GM23338 (cell line): ENCODE data around the gene CUX1. TPM values are rescaled to one million over a fixed set of nuclear protein-coding genes. Genes with fewer than 3 reads are reported as not detected.

Experiments used
- ATAC-seq: fragments of 200-7000 bp; cut with Tn5 transposase; 3 replicates; pipeline ENCODE4 v1.9.1; 2020
- DNase-seq: peaks from one replicate; pipeline ENCODE4 v3.0.0-alpha.2; 2015; ENCODE audit warnings: low spot score
- H2AFZ ChIP-seq: fragments of 200-600 bp; sonication (generic); 2 replicates; pipeline ENCODE4 v1.8.0; 2016; ENCODE audit warnings: antibody characterized with exemption, mild to moderate bottlenecking, moderate library complexity
- H3F3A ChIP-seq: fragments of 200-600 bp; sonication (generic); replicated peaks from 2 replicates; pipeline ENCODE4 v1.8.0; 2017; ENCODE audit warnings: antibody characterized with exemption, mixed run types, low read depth
- H3K27ac ChIP-seq: fragments of 200-600 bp; sonication (generic); 2 replicates; pipeline ENCODE4 v1.6.1; 2016; ENCODE audit warnings: low read depth
- H3K27me3 ChIP-seq: fragments of 200-600 bp; sonication (generic); 2 replicates; pipeline ENCODE4 v1.8.0; 2016; ENCODE audit warnings: mild to moderate bottlenecking, mixed run types, moderate library complexity; ENCODE audit not compliant: insufficient read depth
- H3K36me3 ChIP-seq: fragments of 200-600 bp; sonication (generic); 2 replicates; pipeline ENCODE4 v1.8.0; 2016; ENCODE audit warnings: mild to moderate bottlenecking; ENCODE audit not compliant: insufficient read depth
- H3K4me1 ChIP-seq: fragments of 200-600 bp; sonication (generic); 2 replicates; pipeline ENCODE4 v1.8.0; 2016; ENCODE audit warnings: mild to moderate bottlenecking, moderate library complexity; ENCODE audit not compliant: insufficient read depth
- H3K4me2 ChIP-seq: fragments of 200-600 bp; sonication (generic); 2 replicates; pipeline ENCODE4 v1.7.1; 2017; ENCODE audit warnings: mixed run types
- H3K4me3 ChIP-seq: fragments of 200-600 bp; sonication (generic); 2 replicates; pipeline ENCODE4 v1.6.1; 2016; ENCODE audit warnings: mixed run types
- H3K79me2 ChIP-seq: fragments of 200-600 bp; sonication (generic); replicated peaks from 2 replicates; pipeline ENCODE4 v1.8.0; 2017; ENCODE audit warnings: mild to moderate bottlenecking; ENCODE audit not compliant: insufficient read depth
- H3K9me2 ChIP-seq: fragments of 200-600 bp; sonication (generic); 2 replicates; pipeline ENCODE4 v1.8.0; 2017; ENCODE audit not compliant: insufficient read depth
- H4K20me1 ChIP-seq: fragments of 200-600 bp; sonication (generic); replicated peaks from 2 replicates; pipeline ENCODE4 v1.8.0; 2017; ENCODE audit warnings: mild to moderate bottlenecking; ENCODE audit not compliant: insufficient read depth
- H3K27ac Mint-ChIP-seq: 2 replicates; pipeline ENCODE4 v1.8.0; 2020; ENCODE audit warnings: inconsistent platforms, mild to moderate bottlenecking, moderate library complexity, mixed read lengths
- H3K27me3 Mint-ChIP-seq: 3 replicates; pipeline ENCODE4 v1.8.0; 2022; ENCODE audit warnings: low read depth, mild to moderate bottlenecking, moderate library complexity, mixed read lengths, inconsistent platforms; ENCODE audit not compliant: insufficient read depth, poor library complexity
- H3K36me3 Mint-ChIP-seq: 3 replicates; pipeline ENCODE4 v1.8.0; 2021; ENCODE audit warnings: low read depth, mild to moderate bottlenecking, inconsistent platforms, moderate library complexity, mixed read lengths
- H3K4me1 Mint-ChIP-seq: 3 replicates; pipeline ENCODE4 v1.8.0; 2020; ENCODE audit warnings: mild to moderate bottlenecking, inconsistent platforms, mixed read lengths
- H3K4me3 Mint-ChIP-seq: 3 replicates; pipeline ENCODE4 v1.8.0; 2021; ENCODE audit warnings: moderate library complexity, mild to moderate bottlenecking, inconsistent platforms, mixed read lengths
- H3K9me3 Mint-ChIP-seq: 3 replicates; pipeline ENCODE4 v1.8.0; 2020; ENCODE audit warnings: moderate library complexity, mild to moderate bottlenecking, inconsistent platforms, mixed read lengths
- CREB1 ChIP-seq: fragments of 250-450 bp; sonication (Bioruptor Pico); IDR thresholded peaks from 2 replicates; pipeline ENCODE4 v1.5.0; 2020; ENCODE audit warnings: low read depth, mild to moderate bottlenecking, moderate library complexity
- ETS1 ChIP-seq: IDR thresholded peaks from 2 replicates; pipeline ENCODE4 v1.6.1; 2016; ENCODE audit warnings: antibody characterized with exemption
- EZH2 ChIP-seq: fragments of 200-600 bp; sonication (generic); IDR thresholded peaks from one replicate; pipeline ENCODE4 v1.8.0; 2017; ENCODE audit warnings: antibody characterized with exemption, mild to moderate bottlenecking, low read depth; ENCODE audit not compliant: unreplicated experiment
- EZH2phosphoT487 ChIP-seq: fragments of 200-600 bp; sonication (generic); IDR thresholded peaks from one replicate; pipeline ENCODE4 v1.8.1; 2018; ENCODE audit warnings: antibody characterized with exemption; ENCODE audit not compliant: unreplicated experiment
- JUNB ChIP-seq: IDR thresholded peaks from one replicate; pipeline ENCODE4 v1.6.1; 2016; ENCODE audit warnings: antibody characterized with exemption; ENCODE audit not compliant: unreplicated experiment
- NANOG ChIP-seq: IDR thresholded peaks from 2 replicates; pipeline ENCODE4 v1.6.1; 2016; ENCODE audit warnings: antibody characterized with exemption, borderline replicate concordance
- POLR2AphosphoS5 ChIP-seq: IDR thresholded peaks from 2 replicates; pipeline ENCODE4 v1.6.1; 2016; ENCODE audit warnings: antibody characterized with exemption, low read depth
- REST ChIP-seq: IDR thresholded peaks from one replicate; pipeline ENCODE4 v1.6.1; 2018; ENCODE audit warnings: antibody characterized with exemption; ENCODE audit not compliant: unreplicated experiment
- STAT1 ChIP-seq: IDR thresholded peaks from one replicate; pipeline ENCODE4 v1.6.1; 2016; ENCODE audit warnings: antibody characterized with exemption; ENCODE audit not compliant: unreplicated experiment
- ZNF114 ChIP-seq: fragments of 250-450 bp; sonication (Bioruptor Pico); IDR thresholded peaks from 2 replicates; pipeline ENCODE4 v1.5.0; 2020; ENCODE audit warnings: mild to moderate bottlenecking, moderate library complexity
- ZNF331 ChIP-seq: fragments of 250-450 bp; sonication (Bioruptor Pico); IDR thresholded peaks from 2 replicates; pipeline ENCODE4 v1.5.0; 2020; ENCODE audit warnings: low read depth, mild to moderate bottlenecking, moderate library complexity
- ZNF462 ChIP-seq: fragments of 250-450 bp; sonication (Bioruptor Pico); IDR thresholded peaks from 2 replicates; pipeline ENCODE4 v1.5.0; 2020; ENCODE audit warnings: mild to moderate bottlenecking, moderate library complexity
- polyA plus RNA-seq: library from polyadenylated mRNA; unstranded; fragments of >200 nt; fragmentation: Nextera tagmentation; extraction: Ambion mirVana; gene quantifications from 2 replicates; pipeline ENCODE4 v1.2.1, GENCODE V29; 2016
- total RNA-seq: library from RNA; depleted of rRNA; stranded (reverse); fragments of >200 nt; shearing (Covaris generic); gene quantifications from 2 replicates; pipeline ENCODE4 v1.2.3, GENCODE V29; 2014
- TF ChIP-seq, protein P1 (sequence below), 2 experiments: fragments of 200-600 bp in 1 of 2; sonication (generic) in 1 of 2; conservative IDR thresholded peaks; 2 replicates each; pipeline versions ENCODE4 v1.5.1 to v1.6.1; 2016 to 2017; ENCODE audit warnings: antibody characterized with exemption in 2 of 2, low read depth in 2 of 2, mild to moderate bottlenecking in 2 of 2, moderate library complexity in 1 of 2

Gene CUX1
- total and polyA plus RNA-seq, 2 experiments from 2014 or later, result 49.9 to 64.0 TPM

DNA sequence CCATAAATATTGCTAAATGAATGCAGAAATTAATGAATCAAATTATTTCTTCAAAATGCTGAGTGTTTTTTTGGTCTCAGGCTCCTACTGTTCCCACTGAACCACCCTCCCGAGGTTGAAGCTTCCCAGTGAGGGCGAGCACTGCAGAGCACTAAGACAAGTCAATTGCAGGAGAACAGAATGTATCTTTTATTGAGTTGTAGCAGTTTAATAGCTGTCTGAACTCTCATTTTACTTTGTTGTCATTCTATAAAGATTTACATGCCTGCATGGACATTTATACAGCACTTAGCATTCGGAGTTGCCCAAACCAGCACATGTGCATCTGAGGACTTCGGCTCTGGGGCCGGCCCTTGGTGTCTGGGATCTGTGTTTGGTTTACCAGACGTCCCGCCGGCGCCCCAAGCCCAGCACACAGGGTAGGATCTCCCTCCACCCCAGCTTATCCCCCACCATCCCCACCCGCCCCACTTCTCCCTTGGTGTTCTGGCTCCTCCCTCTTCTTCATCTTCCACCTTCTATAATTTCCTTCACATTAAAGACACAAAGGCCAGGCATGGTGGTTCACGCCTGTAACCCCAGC is 258.2 kb downstream of the CUX1 start:
- Mint-ChIP-seq H3K27ac (no peak overlapping the region; the same call in 1 of the 2 replicates), H3K36me3 (peaks cover 40% of the 10 kb centered on the region)
- no peak overlapping the region for H3K4me3 ChIP-seq

More for the DNA sequence above, 258.2 kb downstream of the CUX1 start:
- peaks cover 40% of the 10 kb centered on the region for H3K4me1 Mint-ChIP-seq
- H3K4me2 ChIP-seq, result no peak overlapping the region
- peaks cover 5% of the 10 kb centered on the region; the same call in 2 of the 3 replicates for H3K9me3 Mint-ChIP-seq
- H3K79me2 ChIP-seq, result no peaks in the 10 kb centered on the region; the same call in none of the 2 replicates
- H3F3A ChIP-seq, result 0 out of 2 replicates have a peak, but pooled peaks cover 5% of the 10 kb centered on the region
- peaks cover 23% of the 10 kb centered on the region for H3K4me1 ChIP-seq
- no peaks in the 10 kb centered on the region; the same call in 1 of the 2 replicates for H3K36me3 ChIP-seq
- TF ChIP-seq NANOG (no peak), ZNF114 (CRISPR knock-in tag) (no peak), POLR2AphosphoS5 (no peak), ZNF331 (CRISPR knock-in tag) (no peak), STAT1 (no peak), EZH2phosphoT487 (no peak), ETS1 (no peak), EZH2 (no peak), ZNF462 (no peak), CREB1 (CRISPR knock-in tag) (no peak), JUNB (no peak), REST (no peak)
- TF ChIP-seq, protein P1, sequence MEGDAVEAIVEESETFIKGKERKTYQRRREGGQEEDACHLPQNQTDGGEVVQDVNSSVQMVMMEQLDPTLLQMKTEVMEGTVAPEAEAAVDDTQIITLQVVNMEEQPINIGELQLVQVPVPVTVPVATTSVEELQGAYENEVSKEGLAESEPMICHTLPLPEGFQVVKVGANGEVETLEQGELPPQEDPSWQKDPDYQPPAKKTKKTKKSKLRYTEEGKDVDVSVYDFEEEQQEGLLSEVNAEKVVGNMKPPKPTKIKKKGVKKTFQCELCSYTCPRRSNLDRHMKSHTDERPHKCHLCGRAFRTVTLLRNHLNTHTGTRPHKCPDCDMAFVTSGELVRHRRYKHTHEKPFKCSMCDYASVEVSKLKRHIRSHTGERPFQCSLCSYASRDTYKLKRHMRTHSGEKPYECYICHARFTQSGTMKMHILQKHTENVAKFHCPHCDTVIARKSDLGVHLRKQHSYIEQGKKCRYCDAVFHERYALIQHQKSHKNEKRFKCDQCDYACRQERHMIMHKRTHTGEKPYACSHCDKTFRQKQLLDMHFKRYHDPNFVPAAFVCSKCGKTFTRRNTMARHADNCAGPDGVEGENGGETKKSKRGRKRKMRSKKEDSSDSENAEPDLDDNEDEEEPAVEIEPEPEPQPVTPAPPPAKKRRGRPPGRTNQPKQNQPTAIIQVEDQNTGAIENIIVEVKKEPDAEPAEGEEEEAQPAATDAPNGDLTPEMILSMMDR (conservative IDR thresholded peaks at IDR 0.05; ENCODE audit: low read depth in 2 of 2), result no peak
- H3K9me2 ChIP-seq, result no peaks in the 10 kb centered on the region
- no peak overlapping the region for H3K4me3 Mint-ChIP-seq
- peaks cover 14% of the 10 kb centered on the region for H3K27me3 Mint-ChIP-seq
- peak overlapping the region; percentile 14; the same call in 1 of the 2 replicates for H3K27ac ChIP-seq
- no peak for DNase-seq
- H3K27me3 ChIP-seq, result no peaks in the 10 kb centered on the region
- no peak for ATAC-seq
- H2AFZ ChIP-seq, result no peak overlapping the region
- H4K20me1 ChIP-seq, result no peaks in the 10 kb centered on the region; the same call in none of the 2 replicates
